Measurements from ENCODE around the gene HSD11B1.

The HSD11B1 gene

DNA sequence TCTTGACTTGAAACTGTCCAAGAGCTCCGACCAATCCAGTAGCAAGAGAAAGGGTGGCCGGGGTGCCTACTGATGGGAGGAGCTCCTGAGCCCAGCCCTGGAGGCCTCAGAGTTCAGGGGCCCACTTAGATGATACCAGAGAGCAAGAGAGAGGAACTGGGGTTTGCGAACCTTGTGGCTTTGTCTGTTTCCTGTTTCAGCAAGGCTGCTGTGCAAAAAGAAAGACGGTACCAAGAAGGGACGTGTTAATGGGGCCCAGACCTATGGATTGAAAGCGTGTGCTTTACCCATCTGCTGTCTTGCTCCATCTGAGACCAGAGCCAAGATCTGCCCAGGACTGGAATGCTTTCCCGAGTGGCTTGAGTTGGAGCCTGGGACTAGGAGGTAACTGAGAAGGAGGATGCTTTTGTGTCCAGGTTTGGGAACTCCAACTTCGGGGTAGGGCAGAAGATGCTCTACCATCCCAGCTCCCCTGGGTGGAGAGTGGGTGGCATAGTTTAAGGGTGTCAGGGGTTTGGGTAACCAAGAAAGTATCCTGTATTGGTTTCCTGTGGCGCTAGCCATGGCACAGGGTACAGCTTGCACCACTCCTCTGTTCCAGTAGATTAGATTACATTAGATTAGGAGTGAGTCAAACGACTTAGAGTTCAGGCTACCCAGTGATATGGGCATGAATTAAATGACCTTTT, 51.4 kb downstream of the HSD11B1 start, which contains the start of gene TRAF3IP3:
Gene TRAF3IP3, plus strand, starts transcription at position 128 of the 689 bp plus-strand sequence. CDS start 3,987 bp downstream, outside the sequence.
- no peak for DNase-seq (ENCODE audit: low spot score)

DNA sequence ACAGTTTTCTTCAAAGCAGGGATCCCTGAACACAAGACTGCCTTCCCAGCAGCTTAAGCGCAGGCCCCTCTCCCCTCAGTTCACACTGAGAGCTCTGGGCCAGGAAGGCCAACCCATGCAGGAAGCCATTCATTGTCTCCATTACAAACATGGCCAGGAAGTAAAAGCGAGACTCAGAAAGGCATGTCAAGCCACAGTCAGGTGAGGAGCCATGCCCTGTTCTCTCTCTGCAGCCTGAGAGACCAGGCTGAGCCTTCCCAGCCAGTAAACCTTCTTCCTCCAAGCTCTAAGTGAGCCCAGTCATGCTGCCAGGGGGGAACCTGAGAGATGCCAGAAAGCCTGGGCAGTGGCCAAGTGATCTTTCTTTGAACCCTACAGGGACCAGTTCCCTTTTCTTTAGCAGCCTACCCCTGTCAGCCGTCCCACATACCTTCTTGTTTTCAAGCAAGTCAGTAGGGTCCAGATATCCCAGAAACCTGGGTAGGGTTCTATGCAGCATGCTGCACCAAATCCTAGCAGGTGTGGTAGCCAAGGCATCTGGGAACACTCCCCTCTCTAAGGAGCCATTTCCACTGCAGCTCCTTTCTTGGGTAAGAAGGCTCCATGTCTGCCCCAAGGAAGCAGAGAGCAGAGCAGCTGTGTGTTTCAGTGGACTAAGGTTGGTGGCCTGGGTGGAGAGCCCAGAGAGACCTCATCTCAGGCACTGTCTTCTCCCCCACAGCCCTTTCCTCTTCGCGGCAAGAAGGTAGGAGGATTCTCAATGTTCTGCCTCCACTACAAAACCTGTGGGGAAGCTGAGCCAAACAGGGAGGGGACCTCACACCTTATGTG, 52.2 kb downstream of the HSD11B1 start:
- no peak for DNase-seq (ENCODE audit: low spot score)

DNA sequence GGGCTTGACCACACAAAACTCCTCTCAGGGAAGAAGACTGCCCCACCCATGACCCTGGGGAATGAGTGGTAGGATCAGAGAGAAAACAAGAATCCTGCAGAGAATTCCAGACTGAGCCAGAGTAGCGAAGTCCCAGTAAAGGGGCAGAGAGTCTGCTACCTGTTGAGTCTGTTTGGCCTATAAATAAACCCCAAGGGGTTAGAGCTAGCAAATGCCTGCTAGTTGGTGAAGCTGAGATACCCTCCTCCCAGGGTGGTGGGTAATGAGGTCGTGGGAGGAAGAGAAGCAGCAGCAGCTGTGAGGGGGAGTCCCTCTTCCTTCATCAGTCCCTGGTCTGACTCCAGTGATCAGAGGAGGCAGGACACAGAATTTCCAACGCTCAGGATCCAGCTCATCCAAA, 53.8 kb downstream of the HSD11B1 start:
- no peak for DNase-seq (ENCODE audit: low spot score)

DNA sequence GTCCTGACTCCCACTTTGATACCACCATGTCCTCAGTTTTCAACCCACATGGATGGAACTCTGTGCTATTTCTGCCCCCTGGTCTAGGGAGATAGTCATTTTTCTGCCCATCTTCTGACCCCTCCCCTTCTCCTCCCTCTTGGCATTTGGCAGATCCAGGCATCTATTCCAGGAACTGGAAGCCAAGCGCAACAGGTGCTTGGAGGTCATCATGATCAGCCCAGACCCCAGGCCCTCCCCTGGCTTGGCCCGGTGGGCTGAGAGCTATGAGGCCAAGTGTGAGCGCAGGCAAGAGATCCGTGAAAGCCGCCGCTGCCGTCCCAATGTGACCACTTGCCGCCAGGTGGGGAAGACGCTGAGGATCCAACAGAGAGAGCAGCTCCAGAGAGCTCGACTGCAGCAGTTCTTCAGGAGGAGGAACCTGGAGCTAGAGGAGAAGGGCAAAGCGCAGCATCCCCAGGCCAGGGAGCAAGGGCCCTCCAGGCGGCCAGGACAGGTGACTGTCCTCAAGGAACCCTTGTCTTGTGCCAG, 55.2 kb downstream of the HSD11B1 start:
- no peak for DNase-seq (ENCODE audit: low spot score)

DNA sequence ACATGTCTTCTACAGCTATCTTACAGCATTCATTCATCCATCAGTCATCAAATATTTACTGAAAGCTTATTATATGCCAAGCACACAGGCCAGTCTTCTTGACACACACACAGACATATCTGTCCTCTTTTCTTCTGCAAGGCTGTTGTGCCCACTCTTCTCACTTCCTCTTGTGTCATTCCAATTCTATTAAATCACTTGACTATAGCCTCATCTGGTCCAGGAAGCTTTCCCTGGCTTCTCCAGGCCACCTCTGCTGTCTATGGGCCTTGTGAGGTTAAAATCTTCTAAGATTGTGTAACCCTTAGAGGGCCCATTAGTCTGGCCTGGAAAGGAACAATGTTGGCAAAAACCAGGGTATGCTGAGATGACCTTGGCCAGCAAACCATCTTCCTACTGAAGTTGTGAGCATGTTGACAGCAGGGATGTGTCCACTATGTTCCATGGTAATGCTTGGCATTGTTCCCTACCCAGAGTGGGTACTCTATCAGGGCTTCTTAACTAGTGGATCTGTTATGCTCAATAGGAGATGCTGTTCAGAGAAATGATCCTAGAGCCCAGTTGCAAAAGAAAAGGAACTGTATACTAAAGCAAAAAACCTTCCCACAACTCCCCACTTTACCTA, 56.5 kb downstream of the HSD11B1 start:
- no peak for DNase-seq (ENCODE audit: low spot score)

DNA sequence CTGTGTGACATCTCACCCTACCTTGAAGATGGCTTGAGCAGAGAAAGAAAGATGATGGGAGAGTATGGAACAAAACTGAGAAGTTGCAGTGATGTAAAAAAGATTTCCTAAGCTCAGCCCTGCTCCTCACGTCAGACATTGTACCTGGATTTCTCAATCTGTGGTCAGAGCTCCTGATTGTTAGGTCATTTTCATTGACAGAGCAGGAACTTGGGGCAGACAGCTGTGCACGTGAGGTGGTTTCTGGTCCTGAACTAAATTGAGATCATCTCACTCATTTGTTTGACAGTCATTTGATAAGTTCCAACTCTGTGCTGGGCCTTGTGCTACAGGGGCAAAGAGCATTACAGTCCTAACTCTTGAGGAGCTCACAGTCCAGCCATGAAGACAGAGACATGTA, 61.4 kb downstream of the HSD11B1 start:
- no peak for DNase-seq (ENCODE audit: low spot score)

DNA sequence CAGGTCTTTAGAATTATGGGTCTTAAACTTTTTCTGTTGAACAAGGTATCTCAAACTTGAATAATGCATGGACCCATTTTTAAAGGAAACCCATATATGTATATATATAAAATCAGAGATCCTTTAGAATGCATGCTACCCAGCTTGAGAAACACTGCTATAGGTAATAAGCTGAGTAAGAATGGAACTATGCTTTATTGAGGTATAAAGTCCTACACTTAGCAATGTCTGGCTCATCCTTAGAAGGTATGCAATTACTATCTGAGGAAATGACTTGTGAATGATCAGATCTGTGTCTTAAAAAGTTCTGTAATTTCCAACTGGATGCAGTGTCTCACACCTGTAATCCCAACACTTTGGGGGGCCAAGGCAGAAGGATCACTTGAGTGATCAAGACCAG, 62.5 kb downstream of the HSD11B1 start:
- no peak for DNase-seq (ENCODE audit: low spot score)

DNA sequence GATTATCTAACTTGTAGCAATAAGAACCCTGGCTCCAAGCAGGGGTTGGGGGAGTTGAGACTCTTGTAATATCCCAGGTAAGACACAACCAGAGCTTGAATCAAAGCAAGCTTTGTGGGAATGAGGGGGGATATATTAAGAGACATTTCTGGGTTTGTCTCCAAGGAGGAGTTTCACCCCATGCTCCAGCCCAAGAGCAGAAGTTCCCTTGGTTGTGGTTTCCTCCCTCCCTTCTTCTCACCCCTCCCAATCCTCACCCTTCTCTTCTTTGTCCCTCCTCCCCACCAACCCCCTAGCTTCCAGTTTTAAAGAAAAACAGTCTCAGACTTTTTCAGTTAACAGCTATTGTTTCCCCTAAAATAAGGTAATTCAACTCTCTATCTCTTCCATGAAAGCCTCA, 63.1 kb downstream of the HSD11B1 start:
- no peak for DNase-seq (ENCODE audit: low spot score)

DNA sequence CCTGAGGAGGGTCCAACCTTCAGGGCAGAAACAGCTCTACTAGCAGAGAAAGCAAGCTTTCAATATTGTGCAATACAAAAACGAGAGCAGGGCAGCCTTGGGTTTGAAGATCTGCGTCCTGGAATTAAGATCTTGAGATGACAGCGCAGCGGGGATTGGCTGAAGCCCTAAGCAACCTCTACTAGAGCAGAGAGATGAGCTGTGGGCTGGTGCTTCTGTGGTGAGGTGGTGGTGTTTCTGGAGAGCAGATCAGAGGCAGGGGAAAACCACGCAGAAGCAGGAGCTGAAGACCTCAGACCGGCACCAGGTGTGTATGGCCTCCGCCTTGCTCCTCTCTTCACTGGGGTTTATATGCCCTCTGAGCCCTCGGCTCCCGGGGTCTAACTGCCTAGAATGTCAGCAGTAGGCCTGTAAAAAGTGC, 63.7 kb downstream of the HSD11B1 start:
- no peak for DNase-seq (ENCODE audit: low spot score)

DNA sequence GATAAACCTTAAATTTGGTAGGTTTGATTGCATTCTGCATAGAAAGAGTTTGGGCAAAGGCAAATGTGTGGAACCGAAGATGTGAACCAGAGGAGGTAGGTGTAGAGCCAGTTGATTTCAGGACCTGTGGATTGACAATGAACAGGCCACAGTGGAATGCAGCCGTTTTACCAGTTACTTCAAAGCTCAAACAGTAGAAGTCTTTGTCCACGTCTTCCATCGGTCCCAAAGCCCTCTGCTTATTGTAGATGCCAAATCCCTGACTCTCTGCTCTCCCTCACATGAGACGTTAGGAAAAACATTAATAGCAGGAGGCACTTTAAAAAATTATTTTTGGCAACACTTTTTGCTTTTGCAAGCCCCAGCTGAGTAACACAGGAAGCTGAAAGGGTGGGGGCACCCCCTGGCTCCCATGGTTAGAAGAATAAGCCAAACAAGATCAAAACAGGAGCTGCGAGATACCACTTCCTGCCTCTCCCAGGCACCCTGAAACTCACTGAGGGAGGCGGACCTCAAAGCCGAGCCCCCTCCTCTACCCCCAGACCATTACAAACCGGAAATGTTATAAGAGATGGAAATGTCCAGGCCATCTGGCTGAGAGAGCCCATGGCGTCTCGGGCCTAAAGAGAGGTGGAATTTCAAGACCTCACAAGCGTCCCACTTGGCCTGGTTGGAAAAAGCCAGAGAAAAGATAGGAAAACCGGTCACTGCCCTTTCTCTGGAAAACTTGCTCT, 64.7 kb downstream of the HSD11B1 start:
- DNase-seq (ENCODE audit: low spot score) = no peak

DNA sequence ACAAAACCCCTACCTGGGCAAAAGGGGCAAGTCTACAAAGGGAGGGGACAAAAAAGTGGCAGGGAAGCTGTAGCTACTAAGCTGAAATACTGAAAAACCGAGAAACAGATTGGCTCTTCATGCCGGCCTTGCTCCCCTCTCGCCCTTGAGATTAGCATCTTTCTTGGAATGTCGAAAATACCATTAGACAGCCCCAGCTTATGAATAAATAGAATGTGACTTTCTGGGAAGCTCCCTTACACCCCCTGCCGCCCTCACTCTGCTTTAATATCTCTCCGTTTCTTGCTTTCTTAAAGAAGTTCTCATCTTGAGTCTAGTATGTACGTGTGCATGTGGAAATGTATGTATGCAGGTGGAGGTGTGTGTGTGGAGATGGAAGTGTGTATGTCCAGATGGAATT, 65.3 kb downstream of the HSD11B1 start:
- DNase-seq (ENCODE audit: low spot score) = no peak

DNA sequence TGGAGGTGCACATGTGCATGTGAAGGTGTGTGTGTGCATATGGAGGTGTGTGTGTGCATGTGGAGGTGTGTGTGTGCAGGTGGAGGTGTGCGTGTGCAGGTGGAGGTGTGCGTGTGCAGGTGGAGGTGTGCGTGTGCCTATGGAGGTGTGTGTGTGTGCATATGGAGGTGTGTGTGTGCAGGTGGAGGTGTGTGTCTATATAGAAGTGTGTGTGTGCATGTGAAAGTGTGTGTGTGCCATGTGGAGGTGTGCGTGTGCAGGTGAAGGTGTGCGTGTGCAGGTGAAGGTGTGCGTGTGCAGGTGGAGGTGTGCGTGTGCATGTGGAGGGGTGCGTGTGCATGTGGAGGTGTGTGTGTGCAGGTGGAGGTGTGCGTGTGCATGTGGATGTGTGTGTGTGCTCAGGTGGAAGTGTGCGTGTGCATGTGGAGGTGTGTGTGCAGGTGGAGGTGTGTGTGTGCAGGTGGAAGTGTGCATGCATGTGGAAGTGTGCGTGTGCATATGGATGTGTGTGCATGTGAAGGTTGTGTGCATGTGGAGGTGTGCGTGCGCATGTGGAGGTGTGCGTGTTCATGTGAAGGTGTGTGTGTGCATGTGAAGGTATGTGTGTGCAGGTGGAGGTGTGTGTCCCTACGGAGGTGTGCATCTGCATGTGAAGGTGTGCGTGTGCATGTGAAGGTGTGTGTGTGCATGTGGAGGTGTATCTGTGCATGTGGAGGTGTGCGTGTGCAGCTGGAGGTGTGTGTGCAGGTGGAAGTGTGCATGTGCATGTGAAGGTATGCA, 66.2 kb downstream of the HSD11B1 start:
- DNase-seq (ENCODE audit: low spot score) = no peak

DNA sequence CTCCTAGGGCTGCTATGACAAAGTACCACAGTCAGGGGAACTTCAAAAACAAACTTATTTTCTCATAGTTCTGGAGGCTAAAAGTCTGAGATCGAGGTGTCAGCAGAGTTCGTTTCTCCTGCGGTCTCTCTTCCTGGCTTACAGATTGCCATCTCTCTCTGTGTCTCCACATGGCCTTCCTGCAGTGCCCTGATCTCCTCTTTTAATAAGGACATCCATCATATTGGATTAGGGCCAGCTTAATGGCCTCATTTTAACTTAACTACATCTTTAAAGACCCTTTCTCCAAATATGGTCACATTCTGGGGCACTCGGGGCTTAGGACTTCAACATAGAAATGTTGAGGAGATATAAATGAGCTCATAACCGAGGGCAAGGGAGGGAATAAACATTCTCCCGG, 67.5 kb downstream of the HSD11B1 start:
- DNase-seq (ENCODE audit: low spot score) = no peak

DNA sequence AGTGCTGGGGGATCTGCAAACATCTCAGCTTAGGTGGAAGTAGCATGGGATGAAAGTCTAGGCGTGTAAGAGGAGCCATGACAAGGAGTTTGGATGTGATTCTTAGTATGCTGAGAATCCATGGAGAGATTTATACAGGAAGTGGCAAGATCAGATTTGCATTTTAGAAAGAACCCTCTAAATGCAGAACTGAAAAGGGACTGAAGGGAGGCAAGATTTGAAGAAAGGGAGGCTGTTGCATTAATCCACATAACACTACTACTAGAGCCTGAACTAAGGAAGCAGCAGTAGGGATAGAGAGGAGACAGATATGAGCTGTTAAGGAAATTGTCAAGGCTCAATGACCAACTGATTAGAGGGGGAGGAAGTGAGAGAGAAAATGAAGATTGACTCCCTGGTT, 69.9 kb downstream of the HSD11B1 start:
- DNase-seq (ENCODE audit: low spot score) = no peak

DNA sequence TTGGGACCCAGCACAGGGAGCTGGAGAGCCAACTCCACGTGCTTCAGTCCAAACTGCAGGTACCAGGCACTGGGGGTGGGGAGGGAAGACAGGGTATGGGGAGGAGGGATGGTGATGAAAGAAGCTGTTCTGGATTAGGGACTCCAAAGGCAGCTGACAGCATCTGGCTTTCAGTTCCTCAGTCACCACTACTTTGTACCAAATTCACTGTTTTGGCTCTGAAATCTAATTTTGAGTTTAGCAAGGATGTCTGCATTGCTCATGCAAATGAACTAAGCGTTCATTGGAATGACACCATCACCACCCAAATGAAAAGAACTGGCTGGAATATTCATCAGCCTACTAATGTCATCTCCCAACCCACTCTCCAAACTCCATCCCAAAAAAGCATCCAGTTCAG, 71.0 kb downstream of the HSD11B1 start:
- DNase-seq (ENCODE audit: low spot score) = no peak

DNA sequence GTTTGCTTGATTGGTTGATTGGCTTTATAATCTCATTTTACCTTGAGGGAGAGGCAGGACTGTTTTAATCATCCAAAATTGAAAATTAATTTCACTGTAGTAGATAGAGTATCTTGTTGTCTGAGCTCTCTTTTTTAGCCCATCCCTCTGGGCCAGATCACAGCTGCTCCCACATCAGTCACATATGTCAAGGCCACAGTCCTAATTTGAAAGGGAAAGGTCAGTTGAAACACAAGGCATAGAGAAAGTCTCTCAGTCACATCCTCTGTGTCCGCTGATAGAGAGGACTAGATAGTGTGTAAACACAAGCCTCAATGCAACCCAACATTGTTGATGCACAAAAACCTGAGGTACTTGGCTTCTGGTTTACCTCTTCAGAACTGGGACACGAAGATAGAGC, 72.9 kb downstream of the HSD11B1 start:
- DNase-seq (ENCODE audit: low spot score) = no peak

DNA sequence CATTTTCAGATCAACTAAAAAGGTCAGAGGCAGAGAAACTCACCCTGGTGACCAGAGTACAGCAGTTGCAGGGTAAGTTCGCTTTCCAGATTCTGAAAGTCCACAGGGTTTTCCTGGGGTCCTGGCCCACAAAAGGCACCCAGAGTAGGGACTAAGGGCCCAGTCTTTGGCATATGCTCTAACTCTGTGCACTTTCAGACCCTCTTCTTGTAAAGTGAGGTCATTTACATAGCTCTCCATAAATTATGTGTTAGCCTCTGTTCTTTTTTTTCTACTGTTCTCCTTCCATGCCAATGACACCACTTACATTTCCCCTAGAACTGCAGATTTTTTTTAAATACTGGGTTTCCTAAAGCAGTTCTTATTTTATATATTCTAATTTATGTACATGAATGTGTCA, 73.5 kb downstream of the HSD11B1 start:
- DNase-seq (ENCODE audit: low spot score) = no peak

DNA sequence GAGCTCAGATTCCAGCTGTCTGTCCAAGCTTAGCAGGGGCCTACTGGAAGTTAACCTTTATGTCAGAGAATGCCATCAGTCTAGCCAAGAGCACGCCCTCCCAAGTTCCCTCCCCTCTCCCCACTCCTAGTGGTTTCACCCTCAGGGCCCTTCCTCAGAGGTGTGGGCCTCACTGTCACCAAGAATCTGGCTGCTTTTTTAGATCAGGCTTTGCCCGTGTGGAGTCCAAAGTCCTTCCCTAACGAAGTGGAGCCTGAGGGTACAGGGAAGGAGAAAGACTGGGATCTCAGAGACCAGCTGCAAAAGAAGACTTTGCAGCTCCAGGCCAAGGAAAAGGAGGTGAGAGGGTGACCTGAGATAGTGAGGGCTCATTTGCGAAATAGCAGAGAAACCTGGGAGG, 75.6 kb downstream of the HSD11B1 start:
- DNase-seq (ENCODE audit: low spot score) = no peak

DNA sequence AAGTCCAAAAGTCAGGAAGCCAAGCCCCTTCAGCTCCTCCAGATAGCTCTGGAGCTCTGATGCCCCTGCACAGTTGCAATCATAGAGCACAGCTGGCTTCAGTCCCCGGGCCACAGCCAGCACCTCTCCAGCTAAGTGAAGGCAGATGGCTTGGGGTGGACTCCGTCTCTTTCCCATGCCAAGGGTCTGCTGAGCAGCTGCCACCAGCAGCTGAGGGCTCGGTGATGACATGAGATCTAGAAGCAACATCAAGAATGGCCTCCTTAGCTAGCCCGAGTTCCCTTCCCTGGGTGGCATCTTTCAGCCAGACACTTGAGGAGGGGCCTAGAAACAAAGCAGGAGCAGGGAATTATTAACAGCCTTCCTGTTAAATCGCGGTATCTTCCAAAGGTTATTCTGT, 78.7 kb downstream of the HSD11B1 start:
- no peak for DNase-seq (ENCODE audit: low spot score)

Data from iPS-NIHi11 (cell line).